Measurements from ENCODE around the gene SORCS1. TPM values are rescaled to one million over a fixed set of nuclear protein-coding genes. Genes with fewer than 3 reads are reported as not detected.

Gene SORCS1
- total RNA-seq (1 to 10 TPM in 4 of 7 donors, under 1 TPM in 3; 0.05 to 2.4 (median 1.0) TPM), polyA plus RNA-seq (1 to 10 TPM in 1 of 2 donors, under 1 TPM in 1; 0.22 to 1.2 TPM)
- long read RNA-seq, donor 1, partial matches to known transcripts, result 2 of 5 reads
- long read RNA-seq, donor 1, other reads (novel, unspliced or antisense), result 3 of 5 reads
- long read RNA-seq, donor 2, result 0 reads
- long read RNA-seq, donor 3, result 0 reads

- no peak for TF ChIP-seq EP300 (IDR thresholded peaks at IDR 0.05)
- TF ChIP-seq CTCF (IDR thresholded peaks at IDR 0.05), result no peak
- no peak for TF ChIP-seq POLR2A (IDR thresholded peaks at IDR 0.05)
- 1 to 4% (median 3%) methylated on average over 54 to 105 of the region's 105 CpGs for WGBS, 3 donors
- Histone ChIP-seq H3K27me3 (no peaks in the 10 kb centered on the region), H3K4me3 (peak within 1 kb of the TSS; percentile 33), H3K9me3 (no peaks in the 10 kb centered on the region), H3K4me1 (ENCODE audit: insufficient read depth) (no peaks in the 10 kb centered on the region), H3K27ac (no peak within 1 kb of the TSS), H3K36me3 (no peaks in the 10 kb centered on the region)
- intact Hi-C loops (cut with DNase I), result no loop called here
- peak in 1 of 5 donors; percentile 8 for DNase-seq
Observed at GRCh38 chr10:107163881-107164861, at the start of gene SORCS1. Gene SORCS1, minus strand, starts transcription at chr10:107164706.

- Histone ChIP-seq H3K9me3 (no peaks in the 10 kb centered on the region), H3K27ac (no peak overlapping the region), H3K36me3 (no peaks in the 10 kb centered on the region), H3K4me1 (ENCODE audit: insufficient read depth) (no peaks in the 10 kb centered on the region), H3K4me3 (no peak overlapping the region), H3K27me3 (no peaks in the 10 kb centered on the region)
- intact Hi-C loops (cut with DNase I), result no loop called here
- no peak for DNase-seq
- 80 to 84% (median 81%) methylated on average over 2 of the region's 2 CpGs for WGBS, 3 donors
- TF ChIP-seq CTCF (IDR thresholded peaks at IDR 0.05), result no peak
- no peak for TF ChIP-seq EP300 (IDR thresholded peaks at IDR 0.05)
- TF ChIP-seq POLR2A (IDR thresholded peaks at IDR 0.05), result no peak
Observed at GRCh38 chr10:107214261-107214660, 49.8 kb upstream of the SORCS1 start.

GRCh38 chr10:107213861-107214260 lies 49.4 kb upstream of the SORCS1 start:
- H3K27ac ChIP-seq, result no peak overlapping the region
- H3K4me3 ChIP-seq, result no peak overlapping the region
- H3K27me3 ChIP-seq, result no peaks in the 10 kb centered on the region
- H3K9me3 ChIP-seq, result no peaks in the 10 kb centered on the region
- DNase-seq, result no peak
- intact Hi-C loops (cut with DNase I), result no loop called here
- WGBS, 3 donors, result 88 to 94% (median 89%) methylated on average over 8 of the region's 8 CpGs
- no peaks in the 10 kb centered on the region for H3K4me1 ChIP-seq (ENCODE audit: insufficient read depth)
- no peaks in the 10 kb centered on the region for H3K36me3 ChIP-seq
- TF ChIP-seq EP300 (IDR thresholded peaks at IDR 0.05), result no peak
- no peak for TF ChIP-seq POLR2A (IDR thresholded peaks at IDR 0.05)
- TF ChIP-seq CTCF (IDR thresholded peaks at IDR 0.05), result no peak

GRCh38 chr10:107206833-107207232 lies 42.3 kb upstream of the SORCS1 start:
- Histone ChIP-seq H3K36me3 (no peaks in the 10 kb centered on the region), H3K4me1 (ENCODE audit: insufficient read depth) (no peaks in the 10 kb centered on the region), H3K27ac (no peak overlapping the region), H3K9me3 (no peaks in the 10 kb centered on the region), H3K27me3 (no peaks in the 10 kb centered on the region), H3K4me3 (no peak overlapping the region)
- intact Hi-C loops (cut with DNase I), result no loop called here
- DNase-seq, result no peak
- 64 to 75% (median 67%) methylated on average over 4 of the region's 4 CpGs for WGBS, 3 donors
- TF ChIP-seq POLR2A (IDR thresholded peaks at IDR 0.05) (no peak), CTCF (IDR thresholded peaks at IDR 0.05) (no peak), EP300 (IDR thresholded peaks at IDR 0.05) (no peak)

Data from ovary (tissue), 10 donors.